ENCODE measurements around the gene PIH1D2.
A peak's percentile ranks its signal among the peaks of the same experiment; 100 is the strongest.

The PIH1D2 gene, protein sequence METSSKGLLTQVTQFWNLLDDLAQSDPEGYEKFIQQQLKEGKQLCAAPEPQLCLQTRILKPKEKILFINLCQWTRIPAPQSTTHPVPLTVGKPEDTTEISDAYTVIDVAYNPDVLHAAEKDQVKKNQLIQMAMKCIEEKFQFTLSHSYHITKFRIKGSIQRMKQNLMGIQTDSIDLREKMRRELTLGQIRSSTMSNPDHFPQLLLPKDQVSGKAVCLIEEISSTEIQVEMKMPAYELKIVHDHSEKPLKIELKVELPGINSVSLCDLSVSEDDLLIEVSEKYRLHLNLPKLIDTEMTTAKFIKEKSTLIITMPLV

DNA sequence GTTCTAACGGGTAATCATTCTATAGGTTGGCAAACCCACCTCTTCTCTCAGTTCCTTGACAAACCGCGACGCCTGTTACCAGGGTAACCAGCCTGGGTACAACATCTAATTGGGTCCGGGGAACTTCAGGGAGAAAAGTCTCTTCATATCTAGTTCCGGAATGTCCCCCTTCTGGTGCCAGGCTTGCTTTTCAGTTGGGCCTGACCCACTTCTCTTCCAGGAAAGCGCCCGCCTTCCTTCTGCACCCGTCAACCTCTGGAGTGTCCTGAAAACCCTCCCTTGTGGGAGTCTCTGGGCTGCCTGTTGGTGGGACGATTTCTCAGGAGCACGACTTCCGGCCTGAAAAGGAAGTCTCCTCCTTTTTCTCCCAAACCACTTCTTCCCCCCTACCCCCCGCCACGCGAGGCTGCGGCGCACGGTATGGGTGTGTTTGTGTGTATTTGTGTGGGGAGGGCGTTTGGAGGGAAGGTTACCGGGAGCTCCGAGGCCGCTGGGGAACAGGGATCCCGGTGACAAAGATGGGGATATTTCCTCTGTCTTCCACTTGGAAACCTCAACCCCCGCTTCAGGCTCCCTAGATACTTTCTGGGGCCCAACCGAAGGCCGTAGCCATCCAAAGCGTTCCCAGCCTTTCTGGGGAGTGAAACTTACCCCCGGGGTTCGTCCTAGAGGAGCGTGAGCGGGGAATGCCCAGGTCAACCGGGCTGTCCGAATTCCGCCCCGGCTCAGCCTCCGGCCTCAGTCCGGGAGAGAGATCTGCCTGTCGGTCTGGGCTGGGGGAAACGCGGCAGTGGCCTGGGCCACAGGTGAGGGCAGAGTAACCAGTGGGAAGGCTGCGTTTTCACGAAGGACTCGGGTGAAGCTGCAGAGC, at the start of gene PIH1D2, which contains the start of gene NKAPD1:
Gene PIH1D2 (minus strand): TSS at position 77 of the 871 bp plus-strand sequence. CDS start 843 bp downstream, outside the sequence.
Gene NKAPD1 (plus strand): TSS at position 359 of the 871 bp plus-strand sequence. CDS start 1,276 bp downstream, outside the sequence.
- peak; percentile 59 for DNase-seq (ENCODE audit: low read depth)
- H3K4me3 ChIP-seq (ENCODE audit: low read length) = peak within 1 kb of the TSS; percentile 97
- TF ChIP-seq, protein P1, sequence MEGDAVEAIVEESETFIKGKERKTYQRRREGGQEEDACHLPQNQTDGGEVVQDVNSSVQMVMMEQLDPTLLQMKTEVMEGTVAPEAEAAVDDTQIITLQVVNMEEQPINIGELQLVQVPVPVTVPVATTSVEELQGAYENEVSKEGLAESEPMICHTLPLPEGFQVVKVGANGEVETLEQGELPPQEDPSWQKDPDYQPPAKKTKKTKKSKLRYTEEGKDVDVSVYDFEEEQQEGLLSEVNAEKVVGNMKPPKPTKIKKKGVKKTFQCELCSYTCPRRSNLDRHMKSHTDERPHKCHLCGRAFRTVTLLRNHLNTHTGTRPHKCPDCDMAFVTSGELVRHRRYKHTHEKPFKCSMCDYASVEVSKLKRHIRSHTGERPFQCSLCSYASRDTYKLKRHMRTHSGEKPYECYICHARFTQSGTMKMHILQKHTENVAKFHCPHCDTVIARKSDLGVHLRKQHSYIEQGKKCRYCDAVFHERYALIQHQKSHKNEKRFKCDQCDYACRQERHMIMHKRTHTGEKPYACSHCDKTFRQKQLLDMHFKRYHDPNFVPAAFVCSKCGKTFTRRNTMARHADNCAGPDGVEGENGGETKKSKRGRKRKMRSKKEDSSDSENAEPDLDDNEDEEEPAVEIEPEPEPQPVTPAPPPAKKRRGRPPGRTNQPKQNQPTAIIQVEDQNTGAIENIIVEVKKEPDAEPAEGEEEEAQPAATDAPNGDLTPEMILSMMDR (conservative IDR thresholded peaks at IDR 0.05; ENCODE audit: low read depth, low read length) = peak; percentile 9

DNA sequence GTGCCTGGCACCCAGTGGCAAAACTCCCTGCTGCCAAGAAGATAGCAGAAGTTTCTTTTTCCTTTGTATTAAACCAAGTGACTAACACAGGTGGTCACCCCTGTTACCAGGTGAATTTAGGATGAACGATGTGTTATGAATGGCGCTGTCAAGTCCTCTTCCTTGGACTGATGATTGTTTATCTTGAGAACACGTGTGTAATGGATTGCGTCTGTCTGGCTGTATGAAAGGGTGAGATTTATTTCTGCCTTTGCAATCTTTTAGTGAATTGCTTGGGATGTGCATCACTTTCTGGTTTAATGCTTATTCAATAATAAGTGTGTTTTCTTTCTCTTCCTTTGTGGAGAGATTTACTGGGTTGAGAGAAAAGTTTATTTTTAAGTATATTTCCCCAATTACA, 49.3 kb upstream of the PIH1D2 start:
- H3K4me3 ChIP-seq (ENCODE audit: low read length) = no peak overlapping the region
- TF ChIP-seq, protein P1 (conservative IDR thresholded peaks at IDR 0.05; ENCODE audit: low read depth, low read length) = no peak
- no peak for DNase-seq (ENCODE audit: low read depth)

DNA sequence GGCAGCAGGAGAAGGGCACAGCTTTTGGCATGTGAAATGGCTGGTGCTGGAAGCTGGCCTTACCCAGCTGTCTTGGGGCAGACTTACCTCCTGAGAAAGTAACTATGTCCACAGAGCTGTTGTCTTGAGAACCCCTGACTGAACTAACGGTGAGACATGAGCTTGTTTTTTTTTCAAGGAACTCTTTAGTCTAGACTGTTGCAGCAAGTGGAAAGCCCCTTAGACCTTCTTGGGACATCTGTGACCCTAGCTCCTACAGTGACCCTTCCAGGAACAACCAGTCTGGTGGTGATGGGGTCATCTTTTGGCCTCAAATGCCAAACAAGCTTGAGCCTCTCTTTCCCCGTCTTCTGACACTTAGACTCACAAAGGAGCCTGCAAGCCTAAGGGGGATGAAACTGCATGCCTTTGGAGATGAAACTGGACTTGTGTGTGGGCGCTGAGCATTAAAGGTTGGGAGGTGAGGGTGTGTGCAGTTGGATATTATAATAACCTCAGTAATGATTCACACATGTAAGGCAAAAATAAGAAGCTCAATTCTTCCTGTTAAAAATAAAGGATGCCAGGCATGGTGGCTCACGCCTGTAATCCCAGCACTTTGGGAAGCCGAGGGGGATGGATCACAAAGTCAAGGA, 48.3 kb upstream of the PIH1D2 start:
- no peak overlapping the region for H3K4me3 ChIP-seq (ENCODE audit: low read length)
- DNase-seq (ENCODE audit: low read depth) = no peak
- TF ChIP-seq, protein P1 (conservative IDR thresholded peaks at IDR 0.05; ENCODE audit: low read depth, low read length) = no peak

DNA sequence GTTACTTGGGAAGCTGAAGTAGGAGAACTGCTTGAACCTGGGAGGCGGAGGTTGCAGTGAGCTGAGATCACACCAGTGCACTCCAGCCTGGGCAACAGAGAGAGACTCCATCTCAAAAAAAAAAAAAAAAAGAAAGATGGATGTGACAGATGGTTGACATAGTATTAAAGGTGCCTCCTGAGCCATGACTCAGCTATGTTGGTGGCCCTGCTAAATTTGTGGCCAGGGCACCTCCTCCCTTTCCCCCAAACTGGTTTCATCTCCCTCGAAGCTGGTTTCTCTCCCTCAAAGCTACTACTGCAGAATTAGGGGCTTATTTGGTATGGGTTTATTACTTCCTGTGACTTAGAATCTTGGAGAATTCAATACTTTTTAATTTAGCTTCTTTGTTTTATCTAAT, 44.4 kb upstream of the PIH1D2 start:
- H3K4me3 ChIP-seq (ENCODE audit: low read length) = no peak overlapping the region
- no peak for DNase-seq (ENCODE audit: low read depth)
- TF ChIP-seq, protein P1 (conservative IDR thresholded peaks at IDR 0.05; ENCODE audit: low read depth, low read length) = no peak

DNA sequence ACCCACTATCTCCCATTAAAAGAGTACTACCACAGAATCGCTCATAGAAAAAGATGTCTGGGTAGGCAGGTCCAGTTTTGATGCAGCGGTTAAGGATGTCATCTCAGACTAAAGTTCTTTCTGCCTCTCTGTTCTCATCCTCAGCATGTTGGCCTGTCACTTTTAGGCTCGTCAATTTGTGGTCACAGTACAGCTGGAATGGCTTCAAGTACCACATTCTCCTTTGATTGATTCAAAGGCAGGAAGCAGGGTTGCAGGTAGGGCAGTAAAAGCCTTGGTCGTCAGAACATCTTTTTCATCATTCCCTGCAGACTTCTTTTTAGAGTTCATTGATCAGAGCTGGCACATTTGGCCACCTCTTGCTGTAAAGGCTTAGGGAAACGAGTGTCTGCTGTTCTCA, 41.6 kb upstream of the PIH1D2 start:
- no peak for DNase-seq (ENCODE audit: low read depth)
- H3K4me3 ChIP-seq (ENCODE audit: low read length) = no peak overlapping the region
- TF ChIP-seq, protein P1 (conservative IDR thresholded peaks at IDR 0.05; ENCODE audit: low read depth, low read length) = no peak

DNA sequence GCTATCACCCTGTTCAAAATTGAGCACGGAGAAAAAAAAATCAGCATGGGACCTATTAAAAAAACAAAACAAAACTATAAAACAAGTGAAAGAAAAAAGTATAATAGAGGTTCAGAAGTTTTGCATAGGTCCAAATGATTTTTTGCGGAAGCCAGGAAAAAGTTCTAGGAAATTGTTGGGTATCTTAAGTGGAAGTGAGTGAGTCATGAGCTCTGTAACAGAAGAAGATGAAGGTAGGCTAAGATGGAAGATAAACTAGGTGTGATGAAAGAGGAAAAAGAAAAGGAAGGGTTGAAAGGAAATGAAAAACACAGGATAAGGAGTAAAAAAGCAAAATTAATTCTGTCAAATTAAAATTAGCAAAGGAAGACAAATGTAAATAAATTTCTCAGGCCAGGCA, 40.6 kb upstream of the PIH1D2 start:
- TF ChIP-seq, protein P1 (conservative IDR thresholded peaks at IDR 0.05; ENCODE audit: low read depth, low read length) = no peak
- no peak for DNase-seq (ENCODE audit: low read depth)
- H3K4me3 ChIP-seq (ENCODE audit: low read length) = no peak overlapping the region
